Measurements from ENCODE around the gene PPIF.

PPIF gene

DNA sequence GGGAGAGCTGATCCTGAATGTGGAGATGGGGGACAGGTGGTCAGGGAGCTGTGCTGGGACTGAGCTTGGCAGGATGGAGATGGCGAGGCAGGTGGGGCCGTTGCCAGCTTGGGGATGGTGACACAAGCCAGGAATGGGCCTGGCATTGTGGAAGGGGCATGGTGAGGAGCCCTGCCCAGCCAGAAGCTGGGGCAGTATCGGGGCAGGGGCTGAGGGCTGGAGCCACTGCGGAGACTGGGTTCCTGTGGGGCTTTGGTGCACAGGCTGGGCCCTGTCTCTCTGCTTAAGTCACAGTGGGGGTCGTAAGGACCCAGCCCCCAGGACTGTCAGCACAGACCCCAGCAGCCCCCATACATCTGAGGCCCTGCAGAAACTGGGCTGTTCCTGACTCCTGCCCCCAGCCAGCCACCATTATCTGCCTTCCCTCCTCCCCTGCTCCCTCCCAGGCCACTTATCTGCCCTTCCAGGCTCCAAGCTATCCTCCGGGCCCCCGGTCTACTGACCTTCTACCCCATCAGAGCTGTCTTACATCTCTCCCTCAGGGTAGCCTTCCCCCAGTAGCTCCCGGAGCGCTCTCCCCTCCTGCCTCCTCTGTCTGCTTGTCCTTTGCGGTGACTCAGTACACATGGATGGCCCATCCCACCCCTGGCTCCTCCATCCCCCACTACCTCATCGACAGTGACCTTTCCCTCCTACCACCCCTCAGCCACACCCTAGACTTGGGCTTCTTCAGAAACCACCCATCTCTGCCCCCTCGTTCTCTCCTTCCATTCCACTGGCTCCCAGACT, 44.2 kb downstream of the PPIF start:
- Histone ChIP-seq H3K4me3 (ENCODE audit: low read length) (no peak overlapping the region), H3K9ac (ENCODE audit: low read length) (no peak overlapping the region), H3K4me1 (ENCODE audit: control insufficient read depth, insufficient read depth, low read length) (peaks cover 3% of the 10 kb centered on the region), H3K36me3 (ENCODE audit: control insufficient read depth, insufficient read depth, low read length) (no peaks in the 10 kb centered on the region), H3K27me3 (ENCODE audit: control insufficient read depth, insufficient read depth, low read length) (no peaks in the 10 kb centered on the region), H3K9me3 (ENCODE audit: control insufficient read depth, low read length) (no peaks in the 10 kb centered on the region)

DNA sequence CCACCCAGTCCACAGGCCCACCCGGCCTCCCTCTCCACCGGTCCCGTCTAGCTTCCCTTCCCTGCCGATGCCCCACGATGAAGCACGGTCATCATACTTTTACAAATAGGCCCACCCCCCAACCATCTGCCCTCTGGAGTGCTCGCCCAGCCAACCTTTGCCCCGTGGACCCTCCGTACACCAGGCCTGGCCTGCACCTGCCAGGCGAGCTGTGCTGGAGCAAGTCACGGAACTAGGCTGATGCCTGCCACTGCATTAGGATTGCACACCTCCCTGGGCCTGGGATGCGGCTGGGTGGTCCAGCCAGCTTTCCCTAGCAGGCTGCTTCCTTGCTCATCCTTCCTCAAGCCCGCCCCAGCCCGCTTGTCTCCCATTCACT, 44.7 kb downstream of the PPIF start:
- Histone ChIP-seq H3K9me3 (ENCODE audit: control insufficient read depth, low read length) (no peaks in the 10 kb centered on the region), H3K4me1 (ENCODE audit: control insufficient read depth, insufficient read depth, low read length) (peaks cover 3% of the 10 kb centered on the region), H3K4me3 (ENCODE audit: low read length) (no peak overlapping the region), H3K27me3 (ENCODE audit: control insufficient read depth, insufficient read depth, low read length) (no peaks in the 10 kb centered on the region), H3K9ac (ENCODE audit: low read length) (no peak overlapping the region), H3K36me3 (ENCODE audit: control insufficient read depth, insufficient read depth, low read length) (no peaks in the 10 kb centered on the region)

DNA sequence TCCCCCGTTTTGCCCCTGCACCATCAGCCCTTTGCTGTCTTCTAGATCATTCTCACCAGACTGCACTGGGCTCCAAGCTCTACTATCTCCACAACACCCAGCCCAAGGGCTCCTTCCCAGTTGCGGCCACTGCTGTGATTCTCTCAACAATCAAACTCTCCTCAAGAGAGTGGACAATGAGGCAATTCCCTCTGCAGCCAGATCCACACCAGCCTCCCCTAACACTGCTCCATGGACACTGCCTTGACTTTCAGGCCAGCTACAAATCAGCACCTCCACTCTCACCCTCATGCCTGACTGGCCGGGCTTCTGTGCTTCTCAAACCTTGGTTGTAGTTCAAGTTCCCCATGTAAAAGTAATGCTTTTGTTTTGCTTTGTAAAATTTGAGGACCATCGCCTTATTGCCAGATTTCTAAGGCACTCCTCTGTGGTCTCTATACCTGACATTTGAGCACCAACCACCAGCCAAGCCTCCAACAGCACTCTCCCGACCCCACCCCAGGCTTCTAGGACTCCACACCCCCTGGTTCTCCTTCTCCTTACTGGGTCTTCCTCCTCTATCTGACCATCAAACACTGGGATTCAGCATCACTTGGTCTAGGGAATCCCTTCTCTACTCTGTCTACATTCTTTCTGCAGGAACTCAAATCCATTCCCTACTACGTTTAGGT, 45.4 kb downstream of the PPIF start:
- H3K36me3 ChIP-seq (ENCODE audit: control insufficient read depth, insufficient read depth, low read length), result no peaks in the 10 kb centered on the region
- H3K4me3 ChIP-seq (ENCODE audit: low read length), result no peak overlapping the region
- no peaks in the 10 kb centered on the region for H3K9me3 ChIP-seq (ENCODE audit: control insufficient read depth, low read length)
- H3K9ac ChIP-seq (ENCODE audit: low read length), result no peak overlapping the region
- no peaks in the 10 kb centered on the region for H3K27me3 ChIP-seq (ENCODE audit: control insufficient read depth, insufficient read depth, low read length)
- H3K4me1 ChIP-seq (ENCODE audit: control insufficient read depth, insufficient read depth, low read length), result peaks cover 3% of the 10 kb centered on the region

DNA sequence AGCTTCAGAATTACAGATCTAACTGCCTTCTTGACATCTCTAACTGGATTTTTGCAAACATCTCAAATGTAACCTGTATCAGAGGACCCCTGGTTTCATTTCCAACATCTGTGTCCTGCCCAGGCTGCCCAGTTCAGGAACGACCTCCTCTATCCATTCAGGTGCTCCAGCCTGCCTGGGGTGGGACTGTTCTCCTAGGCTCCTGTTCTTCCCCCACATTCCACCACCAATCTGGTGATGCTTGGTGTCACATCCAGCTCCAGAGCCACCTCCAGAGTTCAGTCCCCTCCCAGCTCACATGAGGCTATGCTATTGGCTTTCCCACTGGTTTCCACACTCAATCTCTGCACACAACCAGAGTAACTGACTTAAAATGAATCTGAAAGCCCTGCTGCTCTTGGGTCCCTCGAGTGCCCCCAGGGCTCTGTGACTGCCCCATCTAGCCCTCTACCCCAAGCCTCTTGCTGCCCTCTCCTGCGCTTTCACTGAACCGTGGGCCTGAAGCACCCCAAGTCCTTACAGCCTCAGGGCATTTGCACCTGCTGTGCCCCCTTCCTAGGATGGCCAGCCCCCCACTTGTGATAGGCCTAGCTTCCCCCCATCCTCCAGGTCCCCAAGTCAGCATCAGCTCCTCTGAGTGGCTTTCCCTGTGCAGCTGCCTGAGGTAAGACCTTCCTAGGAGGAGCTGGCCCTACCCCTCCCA, 46.1 kb downstream of the PPIF start:
- Histone ChIP-seq H3K27me3 (ENCODE audit: control insufficient read depth, insufficient read depth, low read length) (no peaks in the 10 kb centered on the region), H3K9ac (ENCODE audit: low read length) (no peak overlapping the region), H3K9me3 (ENCODE audit: control insufficient read depth, low read length) (no peaks in the 10 kb centered on the region), H3K36me3 (ENCODE audit: control insufficient read depth, insufficient read depth, low read length) (no peaks in the 10 kb centered on the region), H3K4me1 (ENCODE audit: control insufficient read depth, insufficient read depth, low read length) (peaks cover 7% of the 10 kb centered on the region), H3K4me3 (ENCODE audit: low read length) (no peak overlapping the region)

DNA sequence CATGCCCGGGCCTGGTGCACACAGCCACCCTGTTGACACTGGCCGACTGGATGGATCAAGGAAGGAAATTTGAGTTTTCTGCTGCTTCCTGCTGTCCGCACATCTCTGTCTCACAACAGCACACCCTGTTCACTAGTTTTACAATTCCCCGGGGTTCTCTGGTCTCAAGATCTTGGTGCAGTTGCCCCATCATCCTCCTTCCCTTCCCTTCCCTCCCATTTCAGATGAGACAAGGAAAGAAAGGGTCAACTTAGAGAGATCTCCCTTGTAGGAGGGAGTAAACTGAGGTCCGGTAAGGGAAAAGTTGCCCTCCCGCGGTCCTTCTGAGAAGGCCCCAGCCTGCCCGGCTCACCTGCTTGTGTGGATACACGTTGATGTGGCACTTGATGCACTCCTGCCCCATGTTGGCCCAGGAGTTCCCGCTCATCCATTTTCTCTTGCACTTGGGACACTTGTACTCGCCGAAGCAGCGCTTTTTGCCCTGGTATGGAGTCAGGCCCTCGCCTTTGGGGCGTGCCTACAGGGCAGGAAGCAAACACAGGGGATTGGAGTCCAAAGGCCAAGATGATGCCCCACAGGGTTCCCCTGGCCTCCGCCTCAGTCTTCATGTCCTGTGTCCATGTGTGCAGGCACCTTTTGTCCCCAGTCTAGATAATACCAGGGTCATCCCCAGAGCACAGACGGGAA, 46.8 kb downstream of the PPIF start:
- Histone ChIP-seq H3K27me3 (ENCODE audit: control insufficient read depth, insufficient read depth, low read length) (no peaks in the 10 kb centered on the region), H3K36me3 (ENCODE audit: control insufficient read depth, insufficient read depth, low read length) (no peaks in the 10 kb centered on the region), H3K4me1 (ENCODE audit: control insufficient read depth, insufficient read depth, low read length) (peaks cover 14% of the 10 kb centered on the region), H3K9me3 (ENCODE audit: control insufficient read depth, low read length) (no peaks in the 10 kb centered on the region), H3K4me3 (ENCODE audit: low read length) (no peak overlapping the region), H3K9ac (ENCODE audit: low read length) (no peak overlapping the region)

DNA sequence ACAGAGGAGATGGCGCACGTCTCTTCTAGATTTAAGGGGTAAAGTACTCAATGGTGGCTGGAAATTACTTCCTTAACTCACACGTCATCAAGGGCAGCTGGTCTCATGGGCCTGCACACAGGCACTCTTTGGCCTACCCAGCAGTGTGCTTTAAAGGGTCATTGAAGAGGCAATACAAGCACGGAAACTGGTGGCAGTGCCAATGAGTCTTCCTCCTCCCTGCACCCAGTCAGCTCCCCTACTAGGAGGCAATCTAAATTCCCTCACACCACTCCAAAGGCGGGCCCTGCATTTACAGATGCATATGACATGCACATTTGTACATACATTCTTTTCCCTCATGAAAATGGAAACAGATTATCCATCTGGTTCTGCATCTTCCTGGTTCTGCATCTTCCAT, 47.4 kb downstream of the PPIF start:
- Histone ChIP-seq H3K4me3 (ENCODE audit: low read length) (no peak overlapping the region), H3K27me3 (ENCODE audit: control insufficient read depth, insufficient read depth, low read length) (no peaks in the 10 kb centered on the region), H3K9ac (ENCODE audit: low read length) (no peak overlapping the region), H3K36me3 (ENCODE audit: control insufficient read depth, insufficient read depth, low read length) (no peaks in the 10 kb centered on the region), H3K9me3 (ENCODE audit: control insufficient read depth, low read length) (no peaks in the 10 kb centered on the region), H3K4me1 (ENCODE audit: control insufficient read depth, insufficient read depth, low read length) (peaks cover 20% of the 10 kb centered on the region)

DNA sequence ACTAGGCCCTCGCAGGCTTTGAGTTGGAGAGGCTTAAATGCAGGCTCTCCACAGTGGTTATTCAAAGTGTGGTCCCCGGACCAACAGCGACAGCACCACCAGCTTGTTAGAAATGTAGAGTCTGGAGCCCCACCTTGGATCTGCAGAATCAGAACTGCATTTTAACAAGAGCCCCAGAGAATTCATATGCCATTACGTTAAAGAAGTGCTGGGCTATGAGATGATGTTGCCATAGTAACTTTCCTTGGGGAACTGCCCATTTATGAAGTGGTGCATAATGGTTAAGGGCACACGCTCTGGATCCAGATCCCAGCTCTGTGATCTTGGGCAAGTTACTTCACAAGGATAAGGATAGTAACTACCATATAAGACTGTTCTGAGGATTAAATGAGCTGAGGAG, 49.3 kb downstream of the PPIF start:
- Histone ChIP-seq H3K27me3 (ENCODE audit: control insufficient read depth, insufficient read depth, low read length) (no peaks in the 10 kb centered on the region), H3K9me3 (ENCODE audit: control insufficient read depth, low read length) (no peaks in the 10 kb centered on the region), H3K36me3 (ENCODE audit: control insufficient read depth, insufficient read depth, low read length) (no peaks in the 10 kb centered on the region), H3K4me1 (ENCODE audit: control insufficient read depth, insufficient read depth, low read length) (peaks cover 34% of the 10 kb centered on the region), H3K4me3 (ENCODE audit: low read length) (no peak overlapping the region), H3K9ac (ENCODE audit: low read length) (no peak overlapping the region)

DNA sequence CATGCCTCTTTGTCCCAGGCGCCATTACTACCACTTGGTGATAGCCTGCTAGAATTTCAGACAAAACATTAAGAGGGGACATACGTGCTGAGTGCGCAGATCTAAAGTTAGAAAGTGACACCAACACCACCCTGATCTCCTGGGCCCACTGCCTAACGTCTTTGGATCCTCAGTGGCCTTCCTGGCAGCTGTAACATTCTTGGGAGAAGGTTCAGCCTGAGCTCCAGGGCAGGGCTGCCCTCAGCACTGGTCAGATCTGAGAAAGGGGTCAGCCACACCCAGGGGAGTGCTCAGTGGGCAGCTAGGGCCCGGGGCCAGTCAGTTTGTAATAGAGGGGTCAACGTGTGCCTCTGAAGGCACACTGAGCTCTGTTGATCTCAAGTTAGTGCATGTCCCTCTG, 49.8 kb downstream of the PPIF start:
- Histone ChIP-seq H3K9me3 (ENCODE audit: control insufficient read depth, low read length) (no peaks in the 10 kb centered on the region), H3K4me1 (ENCODE audit: control insufficient read depth, insufficient read depth, low read length) (peaks cover 34% of the 10 kb centered on the region), H3K27me3 (ENCODE audit: control insufficient read depth, insufficient read depth, low read length) (no peaks in the 10 kb centered on the region), H3K36me3 (ENCODE audit: control insufficient read depth, insufficient read depth, low read length) (no peaks in the 10 kb centered on the region), H3K9ac (ENCODE audit: low read length) (no peak overlapping the region), H3K4me3 (ENCODE audit: low read length) (no peak overlapping the region)

DNA sequence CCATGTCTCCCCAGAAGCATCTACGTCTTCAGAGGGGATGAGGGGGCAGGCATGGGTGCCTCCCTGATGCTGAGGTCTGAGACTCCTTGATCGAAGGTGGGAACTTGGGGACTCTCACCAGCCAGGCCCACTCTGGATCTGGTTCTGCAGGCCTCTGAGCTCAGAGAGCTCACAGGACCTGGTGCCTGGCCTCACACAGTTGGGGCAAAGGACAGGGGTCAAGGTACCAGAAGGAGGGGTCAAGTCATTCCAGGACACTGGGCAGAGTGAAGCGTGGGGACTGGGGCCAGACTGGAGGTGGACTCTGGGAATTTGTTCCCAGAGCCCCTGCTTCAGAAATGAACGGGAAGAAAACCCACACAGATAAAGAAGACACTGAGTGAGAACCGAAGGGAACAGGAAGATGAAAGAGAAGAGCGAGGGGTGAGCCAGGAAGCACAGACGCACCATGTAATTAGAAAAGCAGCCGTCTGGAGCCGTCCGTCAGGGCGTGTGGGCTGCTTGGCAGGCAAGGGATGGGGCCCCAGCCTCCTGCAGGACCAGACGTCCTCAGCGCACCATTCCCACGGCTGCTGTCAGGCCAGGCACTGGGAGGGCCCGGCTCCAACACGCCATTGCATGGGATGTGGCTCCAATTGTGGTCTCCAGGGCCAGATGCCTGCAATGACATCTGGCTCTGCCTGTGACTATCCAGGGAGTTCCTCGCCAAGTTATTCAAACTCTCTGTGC, 50.5 kb downstream of the PPIF start:
- Histone ChIP-seq H3K4me1 (ENCODE audit: control insufficient read depth, insufficient read depth, low read length) (peaks cover 38% of the 10 kb centered on the region), H3K9ac (ENCODE audit: low read length) (no peak overlapping the region)

DNA sequence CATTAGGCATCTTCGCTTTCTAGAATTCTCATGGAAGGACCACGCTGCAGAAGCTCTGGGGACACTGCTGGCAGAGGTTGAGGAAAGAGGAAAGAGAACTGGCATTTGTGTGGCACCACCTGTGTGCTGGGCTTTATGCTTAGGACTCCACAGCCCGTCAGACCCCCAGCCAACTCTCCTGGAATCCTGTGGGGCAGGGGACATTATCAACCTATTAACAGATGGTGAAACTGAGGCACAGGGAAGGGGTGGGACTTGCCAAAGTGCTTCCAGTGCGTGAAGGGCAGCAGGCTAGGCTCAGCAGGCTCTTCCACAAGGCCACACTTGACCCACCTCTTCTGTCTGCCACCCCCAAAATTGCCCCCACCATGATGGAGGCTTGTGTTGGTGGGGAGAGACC, 51.4 kb downstream of the PPIF start:
- H3K36me3 ChIP-seq (ENCODE audit: control insufficient read depth, insufficient read depth, low read length), result no peaks in the 10 kb centered on the region
- peak overlapping the region; percentile 10 for H3K9ac ChIP-seq (ENCODE audit: low read length)
- no peaks in the 10 kb centered on the region for H3K9me3 ChIP-seq (ENCODE audit: control insufficient read depth, low read length)
- peaks cover 47% of the 10 kb centered on the region for H3K4me1 ChIP-seq (ENCODE audit: control insufficient read depth, insufficient read depth, low read length)
- H3K4me3 ChIP-seq (ENCODE audit: low read length), result no peak overlapping the region
- H3K27me3 ChIP-seq (ENCODE audit: control insufficient read depth, insufficient read depth, low read length), result no peaks in the 10 kb centered on the region

More for the DNA sequence above, 50.5 kb downstream of the PPIF start:
- Histone ChIP-seq H3K27me3 (ENCODE audit: control insufficient read depth, insufficient read depth, low read length) (no peaks in the 10 kb centered on the region), H3K4me3 (ENCODE audit: low read length) (no peak overlapping the region), H3K9me3 (ENCODE audit: control insufficient read depth, low read length) (no peaks in the 10 kb centered on the region), H3K36me3 (ENCODE audit: control insufficient read depth, insufficient read depth, low read length) (no peaks in the 10 kb centered on the region)

DNA sequence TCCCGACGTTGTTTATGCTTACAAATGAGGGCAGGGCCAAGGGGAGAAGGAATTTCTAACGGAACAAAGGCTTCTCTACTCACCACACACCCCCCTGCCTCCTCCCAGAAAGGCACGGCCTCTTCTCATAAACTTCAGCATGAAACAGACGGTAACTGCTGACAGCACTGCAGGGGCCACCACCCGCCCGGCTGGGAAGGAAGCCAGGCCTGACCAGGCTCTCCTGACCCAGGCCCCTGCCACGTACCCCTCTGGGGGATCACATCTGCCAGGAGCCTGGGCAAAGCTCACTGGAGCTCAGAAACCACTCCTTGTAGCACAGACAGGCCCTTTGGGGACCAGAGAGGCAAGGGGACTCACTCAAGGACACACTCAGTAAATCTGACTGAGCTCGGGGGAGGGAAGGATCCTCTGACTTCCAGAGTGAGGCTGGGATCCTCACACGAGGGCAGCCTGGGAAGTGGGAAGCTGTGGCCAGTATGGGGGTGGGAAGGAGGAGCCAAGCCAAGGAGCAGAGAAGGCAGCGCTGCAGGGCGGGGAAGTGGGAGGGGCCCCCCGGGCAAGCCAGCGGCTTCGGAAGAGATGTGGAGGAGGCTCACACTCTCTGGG, 52.1 kb downstream of the PPIF start:
- Histone ChIP-seq H3K36me3 (ENCODE audit: control insufficient read depth, insufficient read depth, low read length) (no peaks in the 10 kb centered on the region), H3K4me1 (ENCODE audit: control insufficient read depth, insufficient read depth, low read length) (peaks cover 53% of the 10 kb centered on the region), H3K9ac (ENCODE audit: low read length) (no peak overlapping the region), H3K4me3 (ENCODE audit: low read length) (no peak overlapping the region), H3K9me3 (ENCODE audit: control insufficient read depth, low read length) (no peaks in the 10 kb centered on the region), H3K27me3 (ENCODE audit: control insufficient read depth, insufficient read depth, low read length) (no peaks in the 10 kb centered on the region)

All from mucosa of stomach (tissue), 1 donor.